Endothelial cell of umbilical vein (primary cell): ENCODE data around the gene SH3RF3. TPM values are rescaled to one million over a fixed set of nuclear protein-coding genes. Genes with fewer than 3 reads are reported as not detected.

ENCODE experiments used
- BruUV-seq: library from RNA; stranded (reverse); fragments of 400-500 nt; replicated peaks from 2 replicates; lab custom pipeline; 2021; lab: Mats Ljungman, UMichigan
- CTCF ChIA-PET: fragments of 300-600, 350-600 bp; sonication (Branson Sonifier 250); formaldehyde crosslinking; loops from one replicate; lab custom pipeline; 2021; ENCODE audit warnings: antibody characterized with exemption, inconsistent platforms; lab: Charles Lee
- POLR2A ChIA-PET: fragments of 300-600, 350-600 bp; sonication (Branson Sonifier 250); formaldehyde crosslinking; loops from one replicate; lab custom pipeline; 2021; ENCODE audit warnings: antibody characterized with exemption, inconsistent platforms; lab: Charles Lee
- DNase-seq: peaks from one replicate; pipeline ENCODE4 v3.0.0-alpha.2; 2011; ENCODE audit warnings: low read depth, low spot score
- FAIRE-seq: peaks from 2 replicates; lab custom pipeline; 2011; peaks lifted over from hg19 to GRCh38; lab: Jason Lieb, UNC
- H2AFZ ChIP-seq: 2 replicates; pipeline ENCODE4 v1.6.0; 2012; ENCODE audit warnings: low read depth, low read length, control low read depth, inconsistent platforms
- H3K27ac ChIP-seq: 2 replicates; pipeline ENCODE4 v1.5.1; 2011; ENCODE audit warnings: low read depth, mild to moderate bottlenecking, control low read depth, low read length, moderate library complexity; ENCODE audit not compliant: insufficient read depth
- H3K27me3 ChIP-seq, 2 experiments: 2 replicates each; pipeline versions ENCODE4 v1.6.0 to v1.6.1; 2011; ENCODE audit warnings: low read length in 2 of 2, mixed read lengths in 1 of 2; ENCODE audit not compliant: control insufficient read depth in 2 of 2, insufficient read depth in 2 of 2
- H3K36me3 ChIP-seq, 2 experiments: 2 replicates in 1 of 2; 3 replicates in 1 of 2; pipeline ENCODE4 v1.5.1; 2011; ENCODE audit warnings: low read length in 2 of 2, mild to moderate bottlenecking in 1 of 2, moderate library complexity in 1 of 2; ENCODE audit not compliant: control insufficient read depth in 2 of 2, insufficient read depth in 2 of 2; ENCODE audit errors: extremely low read depth in 1 of 2
- H3K4me1 ChIP-seq: 3 replicates; pipeline ENCODE4 v1.5.1; 2011; ENCODE audit warnings: mild to moderate bottlenecking, low read length; ENCODE audit not compliant: control insufficient read depth, insufficient read depth; ENCODE audit errors: extremely low read depth
- H3K4me2 ChIP-seq: 2 replicates; pipeline ENCODE4 v1.6.1; 2011; ENCODE audit warnings: low read length, control low read depth, mixed read lengths; ENCODE audit not compliant: insufficient read depth
- H3K4me3 ChIP-seq, 3 experiments: fragments of 200-600 bp in 1 of 3; sonication (generic), shearing (Covaris generic) in 1 of 3; replicated peaks in 1 of 3; 2 replicates each; pipeline ENCODE4 v1.5.1; 2011 to 2016; ENCODE audit warnings: control low read depth in 3 of 3, low read length in 3 of 3, mild to moderate bottlenecking in 2 of 3, inconsistent platforms in 1 of 3, low read depth in 1 of 3, moderate library complexity in 1 of 3; ENCODE audit not compliant: insufficient read depth in 1 of 3
- H3K79me2 ChIP-seq: 2 replicates; pipeline ENCODE4 v1.6.0; 2012; ENCODE audit warnings: low read length, inconsistent platforms; ENCODE audit not compliant: control insufficient read depth, insufficient read depth
- H3K9ac ChIP-seq: replicated peaks from 2 replicates; pipeline ENCODE3; 2011; ENCODE audit warnings: low read length, control low read depth; ENCODE audit not compliant: insufficient read depth; ENCODE audit errors: extremely low read depth
- H3K9me1 ChIP-seq: replicated peaks from 3 replicates; pipeline ENCODE4 v1.6.0; 2011; ENCODE audit warnings: mild to moderate bottlenecking, low read length; ENCODE audit not compliant: control insufficient read depth, insufficient read depth; ENCODE audit errors: extremely low read depth
- H3K9me3 ChIP-seq: replicated peaks from 2 replicates; pipeline ENCODE4 v1.5.1; 2012; ENCODE audit warnings: low read length, inconsistent platforms; ENCODE audit not compliant: control insufficient read depth, insufficient read depth
- H4K20me1 ChIP-seq: replicated peaks from 2 replicates; pipeline ENCODE3; 2011; ENCODE audit warnings: mild to moderate bottlenecking, low read length; ENCODE audit not compliant: control insufficient read depth, insufficient read depth; ENCODE audit errors: extremely low read depth
- EZH2 ChIP-seq: IDR thresholded peaks from 2 replicates; pipeline ENCODE4 v1.6.1; 2012; ENCODE audit warnings: borderline replicate concordance, low read depth, mild to moderate bottlenecking, moderate library complexity, low read length, inconsistent platforms; ENCODE audit not compliant: severe bottlenecking
- FOS ChIP-seq: IDR thresholded peaks from 2 replicates; pipeline ENCODE4 v1.6.1; 2011; ENCODE audit warnings: mild to moderate bottlenecking, low read length, moderate library complexity, borderline replicate concordance; ENCODE audit not compliant: insufficient read depth
- GATA2 ChIP-seq: IDR thresholded peaks from 2 replicates; pipeline ENCODE4 v1.7.0; 2011; ENCODE audit warnings: low read depth, mild to moderate bottlenecking, moderate library complexity, mixed read lengths, low read length; ENCODE audit not compliant: insufficient read length, insufficient read depth
- JUN ChIP-seq: IDR thresholded peaks from 2 replicates; pipeline ENCODE4 v1.6.1; 2011; ENCODE audit warnings: borderline replicate concordance, low read depth; ENCODE audit not compliant: insufficient read length, insufficient read depth
- MYC ChIP-seq: IDR thresholded peaks from one replicate; pipeline ENCODE4 v1.6.1; 2011; ENCODE audit warnings: mild to moderate bottlenecking, low read depth, low read length
- POLR2A ChIP-seq: IDR thresholded peaks from 2 replicates; pipeline ENCODE4 v1.6.1; 2012; ENCODE audit warnings: low read depth, mild to moderate bottlenecking, control low read depth, low read length
- POLR2AphosphoS5 ChIP-seq: IDR thresholded peaks from 2 replicates; pipeline ENCODE4 v1.6.1; 2012; ENCODE audit warnings: low read depth, mild to moderate bottlenecking, control low read depth, low read length, moderate library complexity; ENCODE audit not compliant: insufficient read depth
- dilution Hi-C: fragments of 300-500 bp; cut with MboI; formaldehyde crosslinking; loops from one replicate; pipeline ENCODE4 v1.15.0; 2019; ENCODE audit warnings: low sequenced_read_pairs; ENCODE audit not compliant: extremely low pct_ligation_motif_present
- intact Hi-C: fragments of 100-400 bp; cut with micrococcal nuclease; formaldehyde crosslinking; loops from one replicate; pipeline ENCODE4 v1.10.0; 2022
- polyA plus RNA-seq, 4 experiments: library from polyadenylated mRNA; depleted of rRNA in 3 of 4; stranded (reverse) in 3 of 4; unstranded in 1 of 4; fragments of >200 nt; gene quantifications; 2 replicates each; pipeline versions ENCODE4 v1.2.1 to v1.2.3, GENCODE V29; 2011 to 2012; ENCODE audit warnings: missing spikeins in 1 of 4
- total RNA-seq: library from RNA; stranded (reverse); gene quantifications from 2 replicates; pipeline ENCODE4 v1.2.3, GENCODE V29; 2021
- TF ChIP-seq, protein P1 (sequence below): IDR thresholded peaks from 2 replicates; pipeline ENCODE4 v1.6.1; 2011; ENCODE audit not compliant: insufficient read depth, insufficient read length
- TF ChIP-seq, protein P2 (sequence below), 2 donors: IDR thresholded peaks; 1 replicate in 1 of 2; 2 replicates in 1 of 2; pipeline ENCODE4 v1.5.1; 2011; ENCODE audit warnings: low read length in 2 of 2, mild to moderate bottlenecking in 2 of 2, moderate library complexity in 2 of 2, control low read depth in 1 of 2, inconsistent platforms in 1 of 2, low read depth in 1 of 2; ENCODE audit not compliant: insufficient read depth in 1 of 2; ENCODE audit errors: extremely low read depth in 1 of 2

Gene SH3RF3
- total and polyA plus RNA-seq, 2 donors (not counting 3 experiments of a cell fraction or from before 2014, with no cell fraction given) = 3.8 to 14.7 TPM

DNA sequence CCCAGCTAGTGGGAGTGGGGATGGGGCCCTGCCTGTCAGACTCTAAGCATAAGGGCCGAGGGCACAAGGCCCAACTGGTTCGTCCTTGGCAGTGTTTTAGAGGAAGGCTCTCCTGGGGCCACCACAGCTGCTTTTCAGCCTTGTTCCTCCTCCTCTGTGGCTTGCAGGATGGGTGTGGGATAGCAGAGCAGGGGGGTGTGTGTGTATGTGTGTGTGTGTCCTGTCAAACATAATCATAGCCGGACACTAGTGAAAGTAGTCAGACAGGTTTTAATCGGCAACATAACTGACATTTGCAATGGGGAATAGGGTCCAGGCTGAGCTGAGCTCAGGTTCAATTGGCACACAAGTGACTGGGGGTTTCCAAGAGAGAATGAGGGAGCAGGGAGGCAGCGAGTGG, 370.6 kb downstream of the SH3RF3 start:
- CTCF ChIA-PET = interaction anchor here (0.9 kb wide), 1 partner anchor 11 kb away, joined by 3 read pairs; no protein-coding TSS in a partner anchor
- H2AFZ ChIP-seq = no peak overlapping the region
- H3K9me3 ChIP-seq = no peaks in the 10 kb centered on the region
- intact Hi-C loops (loop anchor here (5.0 kb wide), 1 partner anchor 167 kb away; no protein-coding TSS in a partner anchor), dilution Hi-C loops (no loop called here)
- no TSS peak for BruUV-seq
- no peaks in the 10 kb centered on the region for H3K36me3 ChIP-seq
- no peaks in the 10 kb centered on the region for H3K79me2 ChIP-seq
- no peak overlapping the region for H3K27ac ChIP-seq
- H3K4me2 ChIP-seq = no peak overlapping the region
- no peaks in the 10 kb centered on the region for H3K27me3 ChIP-seq
- FAIRE-seq (no peak), DNase-seq (no peak)
- TF ChIP-seq MYC (no peak), POLR2AphosphoS5 (no peak), GATA2 (no peak), EZH2 (no peak), POLR2A (no peak)
- TF ChIP-seq, protein P1, sequence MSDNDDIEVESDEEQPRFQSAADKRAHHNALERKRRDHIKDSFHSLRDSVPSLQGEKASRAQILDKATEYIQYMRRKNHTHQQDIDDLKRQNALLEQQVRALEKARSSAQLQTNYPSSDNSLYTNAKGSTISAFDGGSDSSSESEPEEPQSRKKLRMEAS = no peak
- peaks cover 19% of the 10 kb centered on the region for H3K4me1 ChIP-seq
- H3K9me1 ChIP-seq = no peaks in the 10 kb centered on the region
- H3K4me3 ChIP-seq = no peak overlapping the region
- no peaks in the 10 kb centered on the region for H4K20me1 ChIP-seq
- H3K9ac ChIP-seq = no peak overlapping the region
- POLR2A ChIA-PET = no interaction called here

- no peaks in the 10 kb centered on the region for H3K27me3 ChIP-seq
- CTCF ChIA-PET = interaction anchor here (1.7 kb wide), 1 partner anchor 9 kb away, joined by 5 read pairs; no protein-coding TSS in a partner anchor
- H3K4me1 ChIP-seq = peaks cover 19% of the 10 kb centered on the region
- H3K36me3 ChIP-seq = no peaks in the 10 kb centered on the region
- H4K20me1 ChIP-seq = no peaks in the 10 kb centered on the region
- no peak overlapping the region for H3K4me2 ChIP-seq
- no peak for TF ChIP-seq POLR2AphosphoS5
- no peak for TF ChIP-seq FOS
- no peak for TF ChIP-seq GATA2
- TF ChIP-seq MYC = no peak
- TF ChIP-seq JUN = no peak
- TF ChIP-seq EZH2 = no peak
- no peak for TF ChIP-seq POLR2A
- TF ChIP-seq, protein P1 = no peak
- TF ChIP-seq, protein P2, sequence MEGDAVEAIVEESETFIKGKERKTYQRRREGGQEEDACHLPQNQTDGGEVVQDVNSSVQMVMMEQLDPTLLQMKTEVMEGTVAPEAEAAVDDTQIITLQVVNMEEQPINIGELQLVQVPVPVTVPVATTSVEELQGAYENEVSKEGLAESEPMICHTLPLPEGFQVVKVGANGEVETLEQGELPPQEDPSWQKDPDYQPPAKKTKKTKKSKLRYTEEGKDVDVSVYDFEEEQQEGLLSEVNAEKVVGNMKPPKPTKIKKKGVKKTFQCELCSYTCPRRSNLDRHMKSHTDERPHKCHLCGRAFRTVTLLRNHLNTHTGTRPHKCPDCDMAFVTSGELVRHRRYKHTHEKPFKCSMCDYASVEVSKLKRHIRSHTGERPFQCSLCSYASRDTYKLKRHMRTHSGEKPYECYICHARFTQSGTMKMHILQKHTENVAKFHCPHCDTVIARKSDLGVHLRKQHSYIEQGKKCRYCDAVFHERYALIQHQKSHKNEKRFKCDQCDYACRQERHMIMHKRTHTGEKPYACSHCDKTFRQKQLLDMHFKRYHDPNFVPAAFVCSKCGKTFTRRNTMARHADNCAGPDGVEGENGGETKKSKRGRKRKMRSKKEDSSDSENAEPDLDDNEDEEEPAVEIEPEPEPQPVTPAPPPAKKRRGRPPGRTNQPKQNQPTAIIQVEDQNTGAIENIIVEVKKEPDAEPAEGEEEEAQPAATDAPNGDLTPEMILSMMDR (IDR thresholded peaks at IDR 0.05; ENCODE audit: extremely low read depth in 1 of 2, insufficient read depth in 1 of 2, low read depth in 1 of 2, low read length in 2 of 2) = no peak
- no TSS peak for BruUV-seq
- H3K9ac ChIP-seq = no peak overlapping the region
- FAIRE-seq = no peak
- dilution Hi-C loops = no loop called here
- H3K9me3 ChIP-seq = no peaks in the 10 kb centered on the region
- no peak overlapping the region for H3K27ac ChIP-seq
- no peak overlapping the region for H2AFZ ChIP-seq
- POLR2A ChIA-PET = no interaction called here
- H3K9me1 ChIP-seq = no peaks in the 10 kb centered on the region
- no peak overlapping the region for H3K4me3 ChIP-seq
- no peaks in the 10 kb centered on the region for H3K79me2 ChIP-seq
- no peak for DNase-seq
- intact Hi-C loops = no loop called here
Observed at GRCh38 chr2:109500910-109501309, 371.9 kb downstream of the SH3RF3 start.
